ENCODE measurements around the gene FRAS1. TPM values are rescaled to one million over a fixed set of nuclear protein-coding genes. Genes with fewer than 3 reads are reported as not detected.
"Not testable (repeated sequence)": the region's sequence is repeated elsewhere in the genome, so short reads cannot be mapped to it uniquely, and the experiment has no call there.

The FRAS1 gene
- total RNA-seq, 2 donors from 2014 or later, result 0.17 TPM; not detected in 1

DNA sequence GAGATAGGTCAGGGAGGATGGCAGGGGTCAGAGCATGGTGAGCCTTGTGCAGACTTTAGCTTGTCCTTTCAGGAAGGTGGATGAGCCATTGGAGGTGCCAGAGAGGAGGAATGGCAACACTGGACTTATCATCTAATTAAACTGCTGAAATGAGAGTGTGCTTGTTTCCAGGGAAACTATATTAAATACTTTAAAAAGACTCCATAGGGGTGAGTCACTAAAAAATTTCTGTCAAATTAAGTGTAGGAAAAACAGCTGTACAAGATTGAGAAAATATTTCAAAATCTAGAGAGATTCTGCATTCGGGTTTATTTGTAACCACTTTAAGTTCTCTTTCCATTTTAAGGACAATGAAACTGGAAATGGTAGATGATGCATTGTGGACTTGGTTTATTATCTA, 11.4 kb downstream of the FRAS1 start:
- ATAC-seq, result no peak
- H3K27ac Mint-ChIP-seq, result no peak overlapping the region
- DNase-seq (ENCODE audit: low spot score), result no peak
- H3K27me3 Mint-ChIP-seq, result peaks cover 18 to 38% of the 10 kb centered on the region in 2 donors
- no peaks in the 10 kb centered on the region for H3K9me3 Mint-ChIP-seq
- no peaks in the 10 kb centered on the region for H3K4me1 Mint-ChIP-seq (ENCODE audit: low read depth in 2 of 2)
- no peaks in the 10 kb centered on the region for H3K36me3 Mint-ChIP-seq
- H3K4me3 Mint-ChIP-seq, result no peak overlapping the region

DNA sequence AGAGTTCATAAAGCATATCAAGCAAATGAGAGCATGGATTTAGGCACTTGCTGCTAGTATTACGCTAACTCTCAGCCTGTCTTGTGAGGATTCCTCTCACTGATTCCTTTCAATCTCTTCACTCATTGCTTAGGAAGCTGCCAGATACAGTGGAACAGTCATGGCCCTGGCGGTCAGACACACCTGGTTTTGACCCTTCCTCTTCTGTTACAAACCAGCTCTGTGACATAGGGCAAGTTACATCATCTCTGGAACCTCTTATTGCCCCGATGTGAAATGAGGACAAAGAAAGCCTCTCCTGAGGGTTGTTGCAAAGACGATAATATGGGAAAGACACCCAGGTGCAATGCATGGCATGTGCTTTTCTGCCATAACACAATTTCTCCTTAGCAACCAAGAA, 12.2 kb downstream of the FRAS1 start:
- Mint-ChIP-seq H3K27ac (no peak overlapping the region), H3K9me3 (no peaks in the 10 kb centered on the region), H3K4me3 (no peak overlapping the region), H3K4me1 (ENCODE audit: low read depth in 2 of 2) (no peaks in the 10 kb centered on the region), H3K36me3 (no peaks in the 10 kb centered on the region), H3K27me3 (peaks cover 26 to 41% of the 10 kb centered on the region in 2 donors)
- DNase-seq (ENCODE audit: low spot score) (no peak), ATAC-seq (no peak)

DNA sequence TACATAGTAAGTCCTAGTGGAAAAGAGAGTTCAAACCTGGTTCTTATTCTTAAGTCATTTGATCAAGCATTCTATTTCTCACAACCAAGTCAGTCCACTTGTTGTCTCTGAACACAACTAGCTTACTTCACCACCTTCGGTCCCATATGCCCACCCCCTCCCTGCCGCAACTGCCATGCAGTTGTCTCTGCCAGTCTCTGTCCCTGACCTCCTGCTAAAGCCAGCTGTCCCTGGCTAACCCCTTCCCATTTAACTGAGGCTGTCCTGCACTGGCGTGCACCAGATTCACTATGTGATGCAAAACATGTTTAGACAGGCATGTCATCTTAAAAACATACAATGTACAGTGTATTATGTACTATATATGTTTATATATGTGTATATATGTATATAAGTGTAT, 12.7 kb downstream of the FRAS1 start:
- no peak for ATAC-seq
- H3K27ac Mint-ChIP-seq, result no peak overlapping the region
- H3K9me3 Mint-ChIP-seq, result no peaks in the 10 kb centered on the region
- no peak overlapping the region for H3K4me3 Mint-ChIP-seq
- no peaks in the 10 kb centered on the region for H3K4me1 Mint-ChIP-seq (ENCODE audit: low read depth in 2 of 2)
- peaks cover 32 to 42% of the 10 kb centered on the region in 2 donors for H3K27me3 Mint-ChIP-seq
- no peak for DNase-seq (ENCODE audit: low spot score)
- no peaks in the 10 kb centered on the region for H3K36me3 Mint-ChIP-seq

DNA sequence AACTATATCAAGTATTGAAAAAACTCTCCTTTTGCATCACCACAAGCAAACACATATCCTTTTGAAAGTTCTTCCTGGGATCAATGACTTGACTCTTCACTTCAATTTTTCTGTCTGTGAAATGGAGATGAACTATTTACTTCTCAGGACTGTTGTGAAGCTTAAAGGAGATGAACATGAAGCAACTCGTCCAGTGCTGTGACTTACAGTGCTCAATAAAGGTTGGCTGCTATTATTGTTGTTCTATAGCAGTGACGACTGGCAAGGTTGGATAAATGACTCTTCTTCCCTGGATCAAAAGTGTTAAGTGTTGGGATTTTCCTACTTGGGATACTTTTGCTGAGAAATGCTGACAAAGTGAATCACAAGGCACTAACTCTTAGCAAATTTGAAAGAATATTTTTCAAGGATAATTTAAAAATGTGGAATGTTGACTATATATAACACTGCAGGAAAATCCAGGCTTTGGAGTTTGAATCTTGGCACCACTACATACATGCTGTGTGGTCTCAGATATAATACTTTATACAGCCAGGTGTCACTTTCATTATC, 13.7 kb downstream of the FRAS1 start:
- H3K27ac Mint-ChIP-seq, result no peak overlapping the region
- peaks cover 41 to 46% of the 10 kb centered on the region in 2 donors for H3K27me3 Mint-ChIP-seq
- no peaks in the 10 kb centered on the region for H3K9me3 Mint-ChIP-seq
- no peaks in the 10 kb centered on the region for H3K36me3 Mint-ChIP-seq
- ATAC-seq, result no peak
- no peak for DNase-seq (ENCODE audit: low spot score)
- no peaks in the 10 kb centered on the region for H3K4me1 Mint-ChIP-seq (ENCODE audit: low read depth in 2 of 2)
- H3K4me3 Mint-ChIP-seq, result no peak overlapping the region

DNA sequence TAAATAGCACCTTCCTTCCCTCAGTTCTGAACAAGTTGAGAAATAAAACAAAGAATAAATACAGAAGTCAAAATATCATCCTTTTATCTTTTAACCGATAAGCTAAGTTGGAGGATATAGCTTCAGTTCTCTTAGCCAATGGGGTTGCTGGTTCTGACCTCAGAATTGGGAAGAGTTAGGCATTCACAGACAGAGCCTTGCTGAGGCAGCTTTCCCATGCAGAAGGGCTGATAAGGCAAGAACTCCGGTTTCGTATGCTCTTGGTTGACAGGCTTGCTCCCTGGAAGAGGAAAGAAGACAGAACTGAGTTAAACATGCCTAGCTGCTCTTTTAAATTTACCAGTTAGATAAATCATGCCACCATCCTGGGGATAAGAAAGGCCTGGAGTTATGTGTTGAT, 17.6 kb downstream of the FRAS1 start:
- H3K36me3 Mint-ChIP-seq, result no peaks in the 10 kb centered on the region
- H3K27ac Mint-ChIP-seq, result no peak overlapping the region
- no peaks in the 10 kb centered on the region for H3K9me3 Mint-ChIP-seq

DNA sequence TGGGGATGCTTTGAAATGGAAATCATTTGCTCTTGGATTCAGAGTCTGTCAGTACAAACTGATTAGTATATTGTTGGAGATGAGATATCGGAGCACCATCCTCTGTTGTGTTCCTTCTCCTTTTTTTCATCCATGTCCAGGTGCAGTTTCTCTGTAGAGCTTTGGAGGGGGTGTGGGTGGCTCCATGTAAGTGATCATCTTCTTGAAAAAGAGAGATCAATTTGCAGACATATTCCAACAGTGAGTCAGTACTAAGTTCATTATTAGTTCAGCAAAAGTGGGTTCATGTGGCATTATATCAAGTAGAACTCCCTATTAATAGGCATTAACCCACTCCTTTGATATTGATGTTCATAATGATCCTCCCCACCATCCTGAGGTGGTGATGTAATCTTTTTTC, 18.9 kb downstream of the FRAS1 start:
- no peak overlapping the region for H3K4me3 Mint-ChIP-seq

More for the DNA sequence above, 17.6 kb downstream of the FRAS1 start:
- H3K27me3 Mint-ChIP-seq, result peaks cover 36 to 44% of the 10 kb centered on the region in 2 donors
- ATAC-seq (no peak), DNase-seq (ENCODE audit: low spot score) (no peak)
- no peaks in the 10 kb centered on the region for H3K4me1 Mint-ChIP-seq (ENCODE audit: low read depth in 2 of 2)
- H3K4me3 Mint-ChIP-seq, result no peak overlapping the region

DNA sequence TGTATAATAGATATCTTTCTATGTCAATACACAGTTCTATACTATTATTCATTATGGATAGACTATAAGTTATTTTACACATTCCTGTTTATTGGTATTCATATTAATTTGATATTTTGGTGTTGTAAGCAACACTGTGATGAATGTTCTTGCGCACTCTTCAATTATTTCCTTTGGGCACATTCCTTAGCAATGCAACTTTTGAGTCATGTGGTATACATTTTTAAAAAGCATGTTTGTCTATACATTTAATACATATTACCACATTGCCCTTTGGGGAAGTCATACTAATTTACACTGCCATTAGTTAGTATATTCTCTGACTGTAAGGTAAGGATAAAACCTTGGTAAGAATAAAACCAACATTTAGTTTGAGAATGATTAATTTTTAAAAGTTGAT, 21.0 kb downstream of the FRAS1 start:
- H3K9me3 Mint-ChIP-seq, result no peaks in the 10 kb centered on the region
- H3K27me3 Mint-ChIP-seq, result peaks cover 28 to 37% of the 10 kb centered on the region in 2 donors
- H3K36me3 Mint-ChIP-seq, result no peaks in the 10 kb centered on the region
- no peak for ATAC-seq
- H3K27ac Mint-ChIP-seq, result no peak overlapping the region
- H3K4me3 Mint-ChIP-seq, result no peak overlapping the region
- no peak for DNase-seq (ENCODE audit: low spot score)
- no peaks in the 10 kb centered on the region for H3K4me1 Mint-ChIP-seq (ENCODE audit: low read depth in 2 of 2)

More for the DNA sequence above, 18.9 kb downstream of the FRAS1 start:
- no peak overlapping the region for H3K27ac Mint-ChIP-seq
- no peaks in the 10 kb centered on the region for H3K4me1 Mint-ChIP-seq (ENCODE audit: low read depth in 2 of 2)
- peaks cover 34 to 42% of the 10 kb centered on the region in 2 donors for H3K27me3 Mint-ChIP-seq
- no peaks in the 10 kb centered on the region for H3K9me3 Mint-ChIP-seq
- DNase-seq (ENCODE audit: low spot score), result no peak
- ATAC-seq, result no peak
- no peaks in the 10 kb centered on the region for H3K36me3 Mint-ChIP-seq

DNA sequence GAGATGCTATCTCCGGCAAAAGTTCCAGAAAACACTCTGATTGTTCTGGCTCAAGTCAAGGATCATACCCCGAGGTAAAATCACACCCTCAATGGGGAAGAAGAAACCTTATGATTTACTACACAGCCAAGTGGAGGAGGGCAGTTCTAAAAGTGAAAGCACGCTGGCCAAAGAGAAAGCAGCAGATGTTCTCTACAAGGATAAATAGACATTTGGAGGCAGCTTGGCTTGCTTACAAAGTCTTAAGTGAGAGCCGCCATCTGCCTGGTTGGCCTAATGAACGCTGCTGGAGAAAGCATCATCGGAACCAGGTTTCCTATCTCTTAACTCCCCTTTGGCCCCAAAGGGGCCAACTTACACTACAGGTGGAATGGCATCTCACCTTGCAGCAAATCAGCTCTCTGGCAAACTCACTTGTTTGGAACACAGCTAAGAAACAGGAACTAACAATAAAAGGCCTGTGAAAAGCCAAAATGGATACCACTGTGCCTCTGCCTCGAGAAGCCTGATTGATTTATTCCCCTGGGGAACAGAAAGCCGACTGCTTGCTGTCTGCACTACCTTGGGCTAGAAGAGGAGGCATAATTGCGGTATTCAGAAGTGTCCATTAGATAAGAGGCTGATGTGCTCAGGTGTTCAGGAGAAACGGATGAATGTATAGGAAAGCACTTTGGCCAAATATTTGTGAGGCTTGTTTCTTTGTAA, 22.8 kb downstream of the FRAS1 start:
- Mint-ChIP-seq H3K4me3 (no peak overlapping the region), H3K36me3 (no peaks in the 10 kb centered on the region), H3K9me3 (no peaks in the 10 kb centered on the region), H3K27me3 (peaks cover 22 to 24% of the 10 kb centered on the region in 2 donors), H3K27ac (no peak overlapping the region), H3K4me1 (ENCODE audit: low read depth in 2 of 2) (no peaks in the 10 kb centered on the region)
- ATAC-seq (no peak), DNase-seq (ENCODE audit: low spot score) (no peak)

DNA sequence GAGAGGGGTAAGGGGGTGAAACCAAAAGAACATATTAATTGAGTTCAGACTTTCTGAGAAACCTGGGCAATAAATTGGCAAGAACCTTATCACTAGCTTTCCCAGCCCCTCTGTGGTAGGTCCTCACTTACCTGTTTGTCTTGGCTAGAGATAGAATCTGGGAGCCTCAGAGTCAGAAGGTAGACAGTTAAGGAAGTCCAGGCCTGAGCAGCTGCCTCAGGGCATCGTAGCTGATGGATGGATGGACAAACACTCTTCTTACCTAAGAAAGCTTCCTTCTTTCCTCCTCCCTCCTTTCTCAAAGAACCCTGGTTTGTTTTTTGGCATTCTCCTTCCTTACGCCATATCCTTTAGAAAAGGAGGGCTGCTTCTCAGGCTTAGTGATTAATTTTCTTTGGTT, 24.4 kb downstream of the FRAS1 start:
- Mint-ChIP-seq H3K27ac (no peak overlapping the region), H3K4me3 (no peak overlapping the region), H3K27me3 (peaks cover 18% of the 10 kb centered on the region in 2 donors), H3K4me1 (ENCODE audit: low read depth in 2 of 2) (no peaks in the 10 kb centered on the region), H3K9me3 (no peaks in the 10 kb centered on the region), H3K36me3 (peaks cover 5% of the 10 kb centered on the region)
- ATAC-seq (no peak), DNase-seq (ENCODE audit: low spot score) (no peak)

DNA sequence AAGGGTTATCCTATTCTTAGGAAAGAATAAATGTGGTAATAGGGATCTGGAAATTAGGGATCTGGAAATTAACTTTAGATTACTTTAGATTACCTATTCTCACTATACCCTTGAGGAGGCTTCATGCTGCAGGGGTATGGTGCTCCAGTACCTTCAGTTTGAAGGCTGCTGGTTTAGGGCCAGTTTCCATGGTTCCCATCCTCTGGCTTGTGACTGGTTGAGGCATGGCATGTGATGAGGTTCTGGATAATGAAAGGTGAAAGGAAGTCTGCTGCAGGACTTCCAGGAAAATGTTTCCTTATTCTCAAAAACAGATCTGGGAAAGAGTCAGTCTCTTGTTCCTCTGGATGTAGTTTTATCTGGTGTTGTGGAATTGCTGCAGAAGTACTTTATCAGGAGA, 25.9 kb downstream of the FRAS1 start:
- peaks cover 5% of the 10 kb centered on the region for H3K36me3 Mint-ChIP-seq
- H3K9me3 Mint-ChIP-seq, result no peaks in the 10 kb centered on the region
- H3K27me3 Mint-ChIP-seq, result peaks cover 14 to 17% of the 10 kb centered on the region in 2 donors
- H3K27ac Mint-ChIP-seq, result no peak overlapping the region
- H3K4me1 Mint-ChIP-seq (ENCODE audit: low read depth in 2 of 2), result no peaks in the 10 kb centered on the region
- DNase-seq (ENCODE audit: low spot score) (no peak), ATAC-seq (no peak)
- H3K4me3 Mint-ChIP-seq, result no peak overlapping the region

DNA sequence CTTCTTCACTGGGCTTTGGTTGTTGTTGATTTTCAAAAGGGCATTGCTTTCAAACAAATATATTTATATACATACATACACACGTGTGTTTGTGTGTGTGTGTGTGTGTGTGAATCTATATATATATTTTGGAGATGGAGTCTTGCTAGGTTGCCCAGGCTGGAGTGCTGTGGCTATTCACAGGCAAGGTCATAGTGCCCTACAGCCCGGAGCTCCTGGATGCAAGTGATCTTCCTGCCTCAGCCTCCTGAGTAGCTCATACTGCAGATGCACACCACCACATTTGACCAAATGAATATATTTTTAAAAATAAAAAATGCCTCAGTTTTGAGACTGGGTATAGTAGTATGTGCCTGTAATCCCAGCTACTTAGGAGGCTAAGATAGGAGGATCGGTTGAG, 34.4 kb downstream of the FRAS1 start:
- Mint-ChIP-seq H3K36me3 (no peaks in the 10 kb centered on the region), H3K27me3 (peaks cover 13 to 16% of the 10 kb centered on the region in 2 donors), H3K4me3 (no peak overlapping the region)

DNA sequence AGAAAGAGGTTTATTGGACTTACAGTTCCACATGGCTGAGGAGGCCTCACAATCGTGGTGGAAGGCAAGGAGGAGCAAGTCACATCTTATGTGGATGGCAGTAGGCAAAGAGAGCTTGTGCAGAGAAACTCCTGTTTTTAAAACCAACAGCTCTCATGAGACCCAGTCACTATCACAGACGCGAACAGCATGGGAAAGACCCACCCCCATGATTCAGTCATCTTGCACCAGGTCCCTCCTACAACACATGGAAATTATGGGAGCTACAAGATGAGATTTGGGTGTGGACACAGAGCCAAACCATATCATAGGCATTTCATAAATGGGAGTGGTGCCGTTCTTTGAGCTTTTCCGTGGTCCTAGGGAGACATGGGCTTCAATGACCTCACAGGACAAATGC, 35.2 kb downstream of the FRAS1 start:
- not testable (repeated sequence) for DNase-seq (ENCODE audit: low spot score); H3K4me1 Mint-ChIP-seq (ENCODE audit: low read depth in 2 of 2); H3K27ac Mint-ChIP-seq; H3K36me3 Mint-ChIP-seq; H3K9me3 Mint-ChIP-seq; ATAC-seq; H3K4me3 Mint-ChIP-seq
- peaks cover 13 to 21% of the 10 kb centered on the region in 2 donors for H3K27me3 Mint-ChIP-seq

More for the DNA sequence above, 34.4 kb downstream of the FRAS1 start:
- DNase-seq (ENCODE audit: low spot score) (no peak), ATAC-seq (no peak)
- Mint-ChIP-seq H3K4me1 (ENCODE audit: low read depth in 2 of 2) (no peaks in the 10 kb centered on the region), H3K9me3 (no peaks in the 10 kb centered on the region), H3K27ac (no peak overlapping the region)

DNA sequence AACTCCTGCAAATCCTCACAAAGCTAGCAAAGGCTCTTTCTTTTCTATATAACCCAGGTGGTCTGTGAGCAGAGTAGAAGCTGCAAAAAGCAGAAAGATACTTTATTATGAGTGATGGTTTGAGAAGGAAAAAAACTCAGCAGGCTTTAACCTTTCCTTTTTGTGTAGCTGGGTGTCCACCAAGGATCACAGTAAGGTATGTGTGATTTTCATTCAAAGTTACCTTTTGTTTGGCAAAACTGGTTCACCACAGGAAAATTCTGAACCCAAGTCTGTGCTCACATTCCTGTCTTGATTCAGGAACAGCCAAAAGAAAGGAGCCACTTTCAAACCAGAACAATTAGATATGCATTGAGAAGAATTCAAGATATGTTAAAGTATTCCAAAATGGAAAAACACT, 35.7 kb downstream of the FRAS1 start:
- Mint-ChIP-seq H3K4me3 (no peak overlapping the region), H3K4me1 (ENCODE audit: low read depth in 2 of 2) (no peaks in the 10 kb centered on the region)

DNA sequence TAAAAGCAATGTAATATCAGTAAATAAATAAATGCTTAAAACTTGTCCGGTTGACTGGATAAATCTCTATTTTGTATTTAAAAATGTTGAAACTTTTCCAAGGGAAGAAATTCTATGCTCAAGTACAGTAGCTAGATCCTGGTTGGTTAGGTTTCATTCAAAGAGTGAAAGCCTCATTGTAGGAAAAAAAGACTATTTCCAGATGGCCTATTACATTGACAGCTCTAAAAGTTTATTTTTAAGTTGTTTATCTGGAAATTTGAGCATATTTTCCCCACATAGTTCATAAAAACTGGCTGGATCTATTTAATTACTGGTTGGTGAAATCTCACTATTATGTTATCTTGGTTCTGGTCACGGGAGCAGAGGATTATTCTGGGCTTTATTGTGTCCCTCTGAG, 38.0 kb downstream of the FRAS1 start:
- H3K27me3 Mint-ChIP-seq, result peaks cover 6 to 12% of the 10 kb centered on the region in 2 donors
- H3K9me3 Mint-ChIP-seq, result no peaks in the 10 kb centered on the region
- ATAC-seq (no peak), DNase-seq (ENCODE audit: low spot score) (no peak)
- H3K36me3 Mint-ChIP-seq, result no peaks in the 10 kb centered on the region
- H3K4me3 Mint-ChIP-seq, result no peak overlapping the region
- no peaks in the 10 kb centered on the region for H3K4me1 Mint-ChIP-seq (ENCODE audit: low read depth in 2 of 2)
- H3K27ac Mint-ChIP-seq, result no peak overlapping the region

More for the DNA sequence above, 35.7 kb downstream of the FRAS1 start:
- Mint-ChIP-seq H3K36me3 (no peaks in the 10 kb centered on the region), H3K27me3 (peaks cover 13 to 20% of the 10 kb centered on the region in 2 donors), H3K27ac (no peak overlapping the region), H3K9me3 (no peaks in the 10 kb centered on the region)
- DNase-seq (ENCODE audit: low spot score) (no peak), ATAC-seq (no peak)
